HG02938 (cell line): Measurements from ENCODE around the gene C9orf43.
"Not testable (repeated sequence)": the region's sequence is repeated elsewhere in the genome, so short reads cannot be mapped to it uniquely, and the experiment has no call there.

Experiments used
- ATAC-seq: cut with Tn5 transposase; IDR thresholded peaks from one replicate; pipeline ENCODE4 v1.9.1; 2021; ENCODE audit warnings: mild to moderate bottlenecking, moderate library complexity; ENCODE audit not compliant: unreplicated experiment

C9orf43 gene

DNA sequence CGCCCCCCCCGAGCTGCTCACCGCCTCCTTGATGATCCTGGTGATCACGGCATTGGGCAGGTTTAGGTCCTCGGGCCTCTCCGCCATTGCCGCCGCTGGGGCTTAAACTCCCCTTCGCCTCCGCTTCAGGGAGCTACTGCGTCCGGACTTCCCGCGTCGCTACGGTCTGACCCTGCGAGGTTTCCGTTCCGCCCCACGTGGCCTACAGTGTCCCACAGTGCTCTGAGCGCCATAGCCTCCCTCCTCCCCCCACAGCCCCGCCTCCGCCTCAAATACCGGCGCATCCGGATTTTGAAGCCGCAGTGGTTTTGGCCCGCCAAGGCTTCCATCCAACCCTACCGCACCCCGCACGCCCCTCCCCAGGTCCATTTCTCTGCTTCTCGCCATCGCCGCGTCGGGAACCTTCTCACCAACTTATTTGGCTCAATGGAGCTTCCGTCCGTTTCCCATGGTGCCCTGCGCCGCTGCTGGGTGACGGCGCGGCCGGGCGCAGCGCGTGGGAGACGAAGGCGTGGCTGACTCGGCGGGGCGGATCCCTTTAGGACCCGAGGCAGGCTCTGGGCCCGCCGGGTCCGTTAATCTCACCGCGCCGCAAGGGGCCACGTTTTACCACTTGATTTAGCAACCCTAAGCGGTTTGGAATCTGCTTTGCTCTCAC, at the start of gene C9orf43, which contains the start of gene POLE3:
Gene C9orf43 (plus strand): TSS at position 541 of the 658 bp plus-strand sequence. CDS start 2,747 bp downstream, outside the sequence.
Gene POLE3 (minus strand): TSS at position 469 of the 658 bp plus-strand sequence. CDS start 382 bp downstream, at position 87.
- ATAC-seq: peak; percentile 91

- ATAC-seq: no peak
These were observed 49.1 kb upstream of the C9orf43 start for GRCh38 chr9:113361304-113362018.

DNA sequence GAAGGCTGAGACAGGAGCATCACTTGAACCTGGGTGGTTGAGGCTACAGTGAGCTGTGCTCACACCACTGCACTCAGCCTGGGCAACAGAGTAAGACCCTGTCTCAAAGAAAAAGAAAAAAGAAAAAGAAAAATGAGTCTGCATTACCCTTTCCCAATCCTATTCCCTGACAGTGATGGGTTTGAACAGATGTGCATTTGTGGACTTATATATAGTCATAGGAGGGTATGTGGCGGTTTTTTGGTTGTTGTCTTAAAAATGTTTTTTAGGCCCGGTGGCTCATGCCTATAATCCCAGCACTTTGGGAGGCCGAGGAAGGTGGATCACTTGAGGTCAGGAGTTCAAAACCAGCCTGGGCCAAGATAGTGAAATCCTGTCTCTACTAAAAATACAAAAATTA, 47.2 kb upstream of the C9orf43 start:
- no peak for ATAC-seq

- ATAC-seq: no peak
These were observed 45.6 kb upstream of the C9orf43 start for GRCh38 chr9:113364951-113365350.

- not testable (repeated sequence) for ATAC-seq
These were observed 44.9 kb upstream of the C9orf43 start for GRCh38 chr9:113365652-113366051.

- no peak for ATAC-seq
These were observed 42.1 kb upstream of the C9orf43 start for GRCh38 chr9:113368348-113368981.

GRCh38 chr9:113368982-113369854, 41.3 kb upstream of the C9orf43 start:
- no peak for ATAC-seq

DNA sequence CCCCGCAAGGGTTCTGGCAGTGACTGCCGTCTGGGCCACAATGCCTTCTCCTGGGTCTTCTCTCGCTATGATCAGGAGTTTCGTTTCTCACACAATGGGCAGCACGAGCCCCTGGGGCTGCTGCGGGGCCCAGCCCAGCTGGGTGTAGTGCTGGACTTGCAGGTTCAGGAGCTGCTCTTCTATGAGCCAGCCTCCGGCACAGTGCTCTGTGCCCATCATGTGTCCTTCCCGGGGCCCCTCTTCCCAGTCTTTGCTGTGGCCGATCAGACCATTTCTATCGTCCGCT, 40.7 kb upstream of the C9orf43 start:
- ATAC-seq: no peak

- no peak for ATAC-seq
These were observed 39.7 kb upstream of the C9orf43 start for GRCh38 chr9:113370806-113371325.

GRCh38 chr9:113372059-113372458, 38.5 kb upstream of the C9orf43 start:
- ATAC-seq: no peak

GRCh38 chr9:113373256-113373655, 37.3 kb upstream of the C9orf43 start:
- ATAC-seq: no peak

DNA sequence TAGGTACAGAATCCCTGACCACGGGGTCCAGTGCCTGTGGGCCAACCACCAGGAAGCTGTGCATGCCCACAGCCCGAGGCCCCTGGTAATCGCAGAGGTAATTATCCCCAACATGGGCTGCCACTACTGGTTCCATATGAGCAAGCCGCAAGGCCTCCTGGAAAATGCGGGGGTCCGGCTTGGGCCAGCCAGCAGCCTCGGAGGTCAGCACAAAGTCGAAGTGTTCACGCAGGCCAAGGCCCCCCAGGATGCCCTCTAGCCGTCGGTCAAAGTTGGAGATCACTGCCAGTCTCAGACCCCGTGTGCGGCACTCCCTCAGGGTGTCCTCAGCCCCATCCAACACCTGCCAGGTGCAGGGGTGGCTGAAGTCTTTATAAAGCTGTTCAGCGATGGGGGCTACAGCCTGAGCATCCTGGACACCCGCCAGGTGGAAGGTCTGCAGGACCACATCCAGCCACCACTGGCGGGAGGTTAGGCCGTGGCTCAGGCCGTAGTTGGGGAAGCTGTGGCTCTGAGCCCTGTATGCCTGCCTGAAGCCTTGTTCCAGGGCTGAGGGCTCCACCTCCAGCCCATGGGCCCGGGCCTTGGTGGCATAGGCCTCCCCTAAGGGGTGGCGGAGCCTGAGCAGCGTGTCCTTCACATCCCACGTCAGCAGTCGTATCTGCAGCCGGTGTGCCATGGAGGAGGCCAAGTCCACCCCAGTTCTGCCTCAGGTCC, 36.7 kb upstream of the C9orf43 start:
- no peak for ATAC-seq

GRCh38 chr9:113375057-113376023, 35.2 kb upstream of the C9orf43 start:
- no peak for ATAC-seq

DNA sequence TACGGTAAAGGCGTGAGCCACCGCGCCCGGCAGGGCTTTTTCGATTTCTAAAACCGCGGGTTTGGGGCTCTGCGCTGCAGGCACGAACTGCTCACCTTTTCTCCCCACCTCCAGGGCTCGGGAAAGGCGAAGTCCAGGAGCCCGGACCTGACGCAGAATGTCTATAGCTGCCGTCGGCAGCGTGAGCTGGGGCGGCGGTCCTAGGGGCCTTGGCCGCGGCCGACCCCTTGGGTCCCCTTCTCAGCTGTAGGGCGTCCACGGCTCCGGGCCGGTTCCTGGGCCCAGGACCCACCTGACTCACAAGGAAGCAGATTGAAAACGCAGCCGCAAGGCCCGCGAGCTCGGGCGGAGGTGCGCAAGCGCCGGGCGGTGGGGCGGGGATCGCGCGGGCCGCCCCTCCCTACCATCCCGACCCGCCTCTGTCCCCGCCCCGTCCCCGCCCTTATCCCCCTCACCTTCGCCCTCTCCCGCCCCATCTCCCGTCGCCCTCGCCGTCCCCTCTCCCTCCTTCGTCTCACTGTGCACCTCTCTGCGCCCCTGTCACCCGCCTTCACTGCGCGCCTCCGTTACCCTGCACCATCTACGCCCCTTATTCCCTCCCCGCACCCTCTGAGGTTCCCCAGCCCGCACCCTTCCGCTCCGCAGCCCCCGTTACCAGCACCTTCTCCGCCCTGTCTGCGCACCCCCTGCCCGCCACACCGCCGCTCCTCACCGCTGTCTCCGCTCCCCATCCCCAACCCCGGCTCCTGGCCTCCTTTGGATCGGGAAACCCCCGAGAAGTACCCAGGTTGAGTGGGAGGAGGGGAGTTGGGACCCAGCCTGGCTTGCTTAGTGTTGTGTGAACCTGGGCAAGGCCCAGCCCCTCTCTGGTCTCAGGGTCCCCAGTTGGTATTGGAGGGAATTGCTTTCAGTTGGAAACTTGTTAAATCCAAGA, 33.6 kb upstream of the C9orf43 start, which contains the start of gene HDHD3:
Gene HDHD3 (minus strand): TSS at position 353 of the 934 bp plus-strand sequence. CDS start 2,632 bp downstream, outside the sequence.
- peak; percentile 77 for ATAC-seq

- not testable (repeated sequence) for ATAC-seq
These were observed 31.3 kb upstream of the C9orf43 start for GRCh38 chr9:113379094-113379828.

DNA sequence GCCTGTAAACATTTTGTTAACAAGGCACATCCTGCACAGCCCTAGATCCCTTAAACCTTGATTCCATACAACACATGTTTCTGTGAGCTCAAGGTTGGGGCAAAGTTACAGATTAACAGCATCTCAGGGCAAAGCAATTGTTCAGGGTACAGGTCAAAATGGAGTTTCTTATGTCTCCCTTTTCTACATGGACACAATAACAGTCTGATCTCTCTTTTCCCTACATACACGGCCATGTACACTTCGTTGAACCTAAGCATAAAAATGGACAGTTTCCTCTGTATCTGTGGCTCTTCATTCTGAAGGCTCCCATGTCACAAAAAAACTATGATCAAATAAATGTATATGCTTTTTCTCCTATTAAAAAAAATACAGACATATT, 30.7 kb upstream of the C9orf43 start:
- not testable (repeated sequence) for ATAC-seq

DNA sequence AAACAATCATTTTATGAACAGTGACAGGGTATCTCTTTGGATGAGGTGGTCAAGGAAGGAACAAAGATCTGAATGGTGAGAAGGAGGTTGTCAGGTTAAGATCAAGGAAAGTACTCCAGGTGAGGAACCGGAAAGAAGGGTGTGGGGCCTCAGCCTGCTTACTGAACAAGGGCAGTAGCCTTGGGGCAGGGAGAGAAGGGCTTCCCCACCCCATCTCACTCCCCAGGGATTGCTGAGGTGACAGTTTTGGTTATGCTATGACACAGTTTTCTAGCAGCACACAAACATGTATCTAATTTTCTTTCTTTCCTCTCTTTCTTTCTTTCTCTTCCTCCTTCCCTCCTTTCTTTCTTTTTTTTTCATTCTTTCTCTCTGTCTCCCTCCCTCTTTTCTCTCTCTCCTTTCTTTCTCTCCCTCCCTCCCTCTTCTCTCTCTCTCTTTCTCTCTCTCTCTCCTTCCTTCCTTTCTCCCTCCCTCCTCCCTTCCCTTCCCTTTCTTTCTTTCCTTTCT, 29.6 kb upstream of the C9orf43 start:
- ATAC-seq: no peak
